Dermis microvascular lymphatic vessel endothelial cell (primary cell): ENCODE data around the gene KRTAP5-6. TPM values are rescaled to one million over a fixed set of nuclear protein-coding genes. Genes with fewer than 3 reads are reported as not detected.

Experiments used
- DNase-seq, 2 donors: peaks; one replicate each; pipeline versions ENCODE4 v3.0.0 to v3.0.0-alpha.2; 2010; ENCODE audit warnings: low read depth in 2 of 2
- total RNA-seq: library from RNA; depleted of rRNA; stranded (reverse); fragments of >200 nt; gene quantifications from 2 replicates; pipeline ENCODE4 v1.2.1, GENCODE V29; 2014

The KRTAP5-6 gene
- total RNA-seq, 1 donor from 2014 or later, result 0.13 TPM

DNA sequence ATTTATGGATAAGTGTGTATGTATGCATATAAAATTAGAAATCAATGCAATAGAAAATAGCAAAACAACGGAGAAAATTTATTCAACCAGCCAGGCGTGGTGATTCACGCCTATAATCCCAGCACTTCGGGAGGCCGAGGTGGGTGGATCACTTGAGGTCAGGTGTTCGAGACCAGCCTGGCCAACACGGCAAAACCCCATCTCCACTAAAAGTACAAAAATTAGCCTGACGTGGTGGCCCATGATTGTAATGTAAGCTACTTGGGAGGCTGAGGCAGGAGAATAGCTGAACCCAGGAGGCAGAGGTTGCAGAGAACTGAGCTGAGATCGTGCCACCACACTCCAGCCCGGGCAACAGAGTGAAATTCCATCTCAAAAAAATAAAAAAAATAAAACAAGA lies 5.5 kb downstream of the KRTAP5-6 start:
- no peak for DNase-seq

DNA sequence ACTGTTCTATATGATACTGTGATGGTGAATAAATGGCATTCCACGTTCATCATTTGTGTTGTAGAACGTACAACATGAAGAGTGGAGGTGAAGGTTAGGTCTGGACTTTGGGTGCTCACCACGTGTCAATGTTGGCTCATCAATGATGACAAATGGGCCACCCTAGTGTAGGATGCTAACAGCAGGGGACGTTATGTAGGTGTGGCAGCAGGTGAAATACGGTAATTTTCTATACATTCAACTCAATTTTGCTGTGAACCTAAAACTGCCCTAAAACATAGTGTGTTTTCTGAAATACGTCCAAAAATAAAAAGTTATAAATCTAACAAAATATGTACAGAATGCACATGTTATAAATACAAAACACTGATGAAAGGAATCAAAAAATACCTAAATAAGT lies 6.2 kb downstream of the KRTAP5-6 start:
- no peak for DNase-seq

DNA sequence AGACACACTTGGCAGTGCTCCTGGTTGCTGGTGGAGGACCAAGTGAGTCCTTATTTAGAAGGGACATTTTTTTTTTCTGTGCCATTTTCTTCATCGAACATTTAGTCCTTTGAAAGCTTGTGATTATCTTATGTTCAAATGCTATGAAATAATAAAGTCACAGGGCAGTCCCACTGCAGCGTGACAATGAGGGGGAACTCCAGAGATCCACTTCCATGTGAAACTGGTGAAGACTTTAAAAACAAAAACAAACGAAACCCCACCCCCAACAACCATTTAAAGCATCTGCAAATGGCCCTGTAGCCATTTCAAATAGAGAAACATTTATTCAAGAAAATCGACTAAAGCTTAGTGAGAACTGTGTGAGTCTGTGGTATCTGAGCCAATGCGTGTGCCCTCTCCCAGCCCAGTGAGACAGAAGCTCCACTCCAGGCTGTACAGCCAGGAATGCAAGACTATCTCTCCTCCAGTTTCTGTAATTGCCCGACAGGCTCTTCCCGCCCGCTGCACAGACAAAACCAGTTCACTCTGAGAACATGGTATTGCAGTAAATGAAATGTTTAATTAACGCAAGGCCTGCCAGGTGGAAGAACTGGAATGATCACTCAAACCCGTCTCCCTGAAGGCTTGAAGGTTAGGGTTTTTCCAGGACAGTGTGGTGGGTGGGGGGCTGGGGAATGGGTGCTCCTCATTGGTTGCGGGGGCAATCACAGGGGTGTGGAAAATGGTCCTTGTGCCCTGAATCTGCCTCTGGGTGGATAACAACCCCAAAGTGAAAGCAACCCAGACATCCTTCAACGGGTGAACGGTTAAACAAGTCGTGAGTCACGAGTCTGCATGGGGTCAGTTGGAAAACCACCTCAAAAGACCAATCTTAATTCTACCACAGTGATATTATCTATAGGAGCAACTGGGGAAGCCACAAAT lies 8.4 kb downstream of the KRTAP5-6 start:
- DNase-seq, result no peak

DNA sequence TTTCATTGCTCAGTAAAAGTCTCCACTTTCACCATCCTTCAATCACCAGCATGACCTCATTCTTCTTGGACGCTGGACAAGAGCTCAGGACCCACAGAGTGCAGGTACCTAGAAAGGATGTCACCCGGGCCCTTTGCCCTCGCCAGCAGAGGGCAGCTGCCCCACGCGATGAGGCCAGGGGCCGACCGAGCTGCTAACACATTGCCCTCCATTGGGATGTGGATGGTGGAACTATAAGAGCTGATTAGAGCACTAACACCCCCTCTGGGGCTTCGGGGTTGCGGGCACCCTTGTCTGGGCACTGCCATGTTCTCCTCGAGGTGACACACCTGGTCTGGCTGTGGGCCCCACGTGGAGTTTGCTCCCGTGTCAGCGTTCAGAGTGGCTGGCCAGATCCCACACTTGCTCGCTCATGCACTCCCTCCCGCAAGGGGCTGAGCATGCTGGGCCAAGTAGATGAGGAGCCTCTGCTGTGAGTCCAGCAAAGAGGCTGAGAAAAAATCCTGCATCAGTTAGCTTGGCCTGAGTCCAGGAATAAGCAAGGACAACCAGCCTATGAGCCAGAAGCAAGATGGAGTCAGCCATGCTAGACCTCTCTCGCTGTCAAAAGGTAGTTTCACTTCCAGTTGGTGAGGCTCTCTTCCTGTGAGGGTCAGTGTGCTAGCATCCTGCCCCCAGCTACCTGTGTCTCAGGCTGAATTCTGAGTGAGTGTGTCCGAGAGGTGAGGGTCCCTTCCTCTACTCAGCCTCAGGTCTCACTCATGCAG lies 9.8 kb downstream of the KRTAP5-6 start:
- no peak for DNase-seq

DNA sequence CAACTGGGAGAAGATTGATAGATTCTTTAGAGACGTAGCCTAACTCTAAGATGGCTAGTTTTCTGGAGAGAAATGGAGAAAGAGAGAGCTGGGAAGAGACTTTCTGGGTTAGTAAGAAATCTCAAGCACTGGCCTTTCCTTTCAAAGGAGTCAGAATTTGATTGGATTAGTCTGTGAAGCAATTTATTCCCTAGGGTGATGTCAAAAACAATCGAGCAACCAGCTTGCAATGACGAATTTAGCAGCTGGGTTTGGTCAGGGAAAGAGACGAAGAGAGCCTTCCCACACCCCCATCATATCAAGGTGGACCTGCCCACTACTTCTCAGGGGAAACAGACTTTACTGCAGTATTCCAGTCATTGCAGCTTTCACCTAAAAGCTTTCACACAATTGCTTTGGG lies 10.8 kb downstream of the KRTAP5-6 start:
- no peak for DNase-seq

DNA sequence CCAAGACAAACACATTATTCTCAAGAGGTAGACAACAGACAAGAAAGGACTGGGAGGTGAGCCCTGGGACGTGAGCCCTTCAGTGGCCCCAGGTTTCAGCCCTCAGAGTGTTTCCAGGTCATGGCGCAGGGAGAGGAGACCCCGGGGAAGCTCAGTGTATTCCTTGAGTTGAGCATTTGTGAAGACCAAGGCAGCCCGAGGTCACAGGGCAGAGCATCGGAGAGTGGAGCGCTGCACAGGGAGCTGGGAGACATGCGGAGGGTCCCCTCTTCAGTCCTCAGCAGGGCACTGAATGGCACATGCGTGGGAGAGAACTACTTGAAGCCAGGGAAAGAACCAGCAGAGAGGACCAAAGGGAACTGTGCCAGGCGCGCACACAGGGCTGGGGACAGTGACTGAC lies 11.7 kb downstream of the KRTAP5-6 start:
- DNase-seq, result no peak

DNA sequence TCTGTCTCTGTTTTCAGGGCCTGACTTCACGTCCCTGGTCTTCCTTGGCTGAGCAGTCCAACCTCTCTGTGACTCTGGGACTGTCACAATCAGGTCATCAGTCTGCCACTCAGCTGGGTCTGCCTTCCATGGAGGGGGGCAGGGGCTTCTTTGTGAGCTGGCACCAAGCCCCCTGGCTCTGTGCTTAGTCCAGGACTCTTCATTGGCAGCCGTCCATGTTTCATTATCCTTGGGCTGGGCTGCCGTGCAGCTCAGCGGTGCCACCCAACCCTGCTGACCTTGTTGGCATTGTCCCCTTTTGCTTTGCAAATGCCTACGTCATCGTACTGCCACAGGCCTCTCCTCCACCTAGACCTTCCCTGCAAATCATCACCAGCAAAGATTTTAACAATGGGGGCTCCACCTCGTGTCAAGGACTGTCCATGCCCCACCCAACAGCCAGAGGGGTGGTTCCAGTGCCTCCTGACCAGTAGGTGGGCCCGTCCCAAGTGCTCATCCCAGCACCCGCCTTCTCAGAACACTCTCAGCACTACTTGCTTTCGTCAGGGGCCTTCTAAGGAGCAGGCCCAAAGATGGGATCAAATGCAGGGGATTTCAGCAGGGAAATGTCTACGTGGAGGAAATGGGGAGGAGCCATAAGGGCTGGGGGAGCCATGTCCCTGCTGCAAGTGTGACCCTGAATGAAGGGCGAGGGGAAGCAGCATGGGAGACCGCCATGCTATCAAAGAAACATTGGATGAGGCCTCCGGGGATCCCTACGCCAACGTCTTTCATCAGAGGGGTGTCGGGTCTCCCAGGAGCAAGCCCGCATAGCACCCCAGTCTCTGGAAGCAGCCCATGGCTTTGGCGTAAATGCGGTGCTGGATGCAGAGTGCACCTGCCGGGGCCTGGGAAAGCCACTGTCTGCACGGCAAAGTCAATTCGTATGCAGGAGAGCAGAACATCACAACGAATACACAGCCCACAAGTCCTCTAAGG lies 18.2 kb downstream of the KRTAP5-6 start:
- DNase-seq, result no peak

DNA sequence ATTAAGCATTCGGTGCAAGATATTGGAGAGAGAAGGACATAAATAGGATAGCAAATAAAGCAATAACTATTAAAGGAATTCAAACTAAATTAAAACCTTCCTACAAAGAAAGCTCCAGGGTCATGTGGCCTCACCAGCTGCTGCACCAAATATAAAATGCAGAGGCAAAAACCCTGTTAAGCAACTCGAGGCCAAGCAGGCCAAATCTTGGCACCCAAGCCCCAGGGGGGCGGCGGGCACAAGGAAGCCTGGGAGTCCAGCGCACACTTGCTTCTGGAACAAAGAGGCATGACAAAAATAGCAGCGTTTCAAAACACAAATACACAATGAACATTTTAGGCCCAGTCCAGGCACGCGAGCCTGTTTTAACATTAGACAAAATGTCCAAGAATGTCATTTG lies 20.8 kb downstream of the KRTAP5-6 start:
- DNase-seq, result no peak

DNA sequence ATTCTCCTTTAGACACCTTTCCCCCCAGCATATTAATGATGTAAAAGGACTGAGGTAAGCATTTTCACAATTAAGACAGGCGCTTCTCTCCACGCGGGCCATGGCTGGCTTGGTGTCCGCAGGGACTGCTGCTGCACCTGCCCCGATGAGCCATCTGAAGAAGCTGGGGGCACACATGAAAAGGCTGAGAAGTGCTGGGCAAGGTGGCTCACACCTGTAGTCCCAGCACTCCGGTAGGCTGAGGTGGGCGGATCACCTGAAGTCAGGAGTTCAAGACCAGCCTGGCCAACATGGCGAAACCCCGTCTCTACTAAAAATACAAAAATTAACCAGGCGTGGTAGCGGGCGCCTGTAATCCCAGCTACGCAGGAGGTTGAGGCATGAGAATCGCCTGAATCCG lies 21.3 kb downstream of the KRTAP5-6 start:
- no peak for DNase-seq

DNA sequence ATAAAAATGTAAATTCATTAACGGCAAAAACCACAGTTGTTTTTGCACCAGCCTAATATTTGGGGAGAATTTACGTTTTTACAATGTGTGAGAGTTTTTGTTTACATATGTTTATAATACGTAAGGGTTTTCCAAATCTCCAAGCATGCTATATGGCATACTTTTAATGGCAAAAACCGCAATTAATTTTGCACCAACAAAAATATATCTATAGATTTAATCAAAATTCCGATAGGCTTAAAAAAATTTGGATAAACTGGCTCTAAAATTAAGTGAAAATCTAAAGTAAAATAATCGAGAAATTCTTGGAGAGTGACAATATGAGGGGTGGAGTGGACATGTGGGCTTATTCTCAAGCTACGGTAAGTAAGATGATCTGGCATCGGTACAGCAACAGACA lies 22.8 kb downstream of the KRTAP5-6 start:
- DNase-seq, result no peak

DNA sequence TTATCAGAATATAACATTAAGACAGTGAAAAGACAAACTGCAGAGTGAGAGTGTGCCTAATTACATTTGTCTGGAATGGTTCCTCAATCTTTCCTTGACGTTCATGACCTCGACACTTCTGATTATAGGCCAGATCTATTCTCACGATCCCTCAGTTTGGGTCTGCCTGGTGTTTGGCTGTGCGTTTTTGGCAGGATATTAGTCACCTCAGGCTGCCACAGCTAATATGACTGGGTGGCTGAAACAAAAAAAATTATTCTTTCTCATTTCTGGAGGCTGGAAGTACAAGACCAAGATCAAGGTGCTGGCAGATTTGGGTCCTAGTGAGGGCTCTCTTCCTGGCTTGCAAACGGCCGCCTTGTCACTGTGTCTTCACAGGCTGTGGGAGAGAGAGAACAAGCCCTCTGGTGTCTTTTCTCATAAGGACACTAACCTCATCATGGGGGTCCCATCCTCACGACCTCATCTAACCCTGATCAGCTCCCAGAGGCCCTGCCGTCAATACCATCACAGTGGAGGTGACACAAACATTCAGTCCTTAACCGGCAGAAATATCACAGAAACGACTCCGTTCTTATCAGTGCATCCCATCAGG lies 30.2 kb downstream of the KRTAP5-6 start:
- no peak for DNase-seq

DNA sequence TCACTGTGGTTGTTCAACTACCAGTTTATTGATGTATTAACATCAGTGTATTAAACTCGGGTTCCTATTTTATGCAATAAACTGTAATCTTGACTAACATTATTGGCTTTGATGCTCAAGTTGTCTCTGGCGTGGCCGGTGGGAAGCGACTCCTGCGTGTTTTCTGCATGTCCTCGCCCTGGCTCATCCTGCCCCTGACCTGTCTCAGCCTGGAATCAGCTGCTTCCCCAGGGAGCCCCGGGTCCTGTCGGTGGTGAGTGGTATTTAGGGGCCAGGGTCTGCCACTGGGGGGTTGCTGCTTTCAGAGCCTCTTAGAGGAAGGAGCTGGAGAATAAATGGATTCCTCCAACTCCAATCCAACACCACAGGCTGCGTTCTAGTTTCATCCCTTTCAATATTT lies 30.9 kb downstream of the KRTAP5-6 start:
- DNase-seq, result no peak

DNA sequence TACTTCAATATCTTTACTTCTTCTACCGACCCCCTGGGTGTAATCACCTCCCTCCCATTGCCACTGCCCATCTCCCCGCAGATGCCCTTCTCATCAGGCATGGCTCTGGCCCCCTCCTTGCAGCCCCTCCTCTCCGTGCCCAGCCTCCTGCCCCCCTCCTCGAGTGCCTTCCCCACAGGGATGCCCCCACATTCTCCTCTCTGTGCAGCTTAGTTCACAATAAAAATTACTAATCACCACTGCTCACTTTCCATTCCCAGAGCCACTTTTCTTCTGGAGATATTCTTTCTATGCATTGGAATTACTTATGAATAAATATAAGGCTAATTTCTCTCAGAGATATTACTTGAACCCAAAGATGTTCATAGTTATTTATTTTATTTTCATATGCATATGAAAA lies 31.3 kb downstream of the KRTAP5-6 start:
- no peak for DNase-seq

DNA sequence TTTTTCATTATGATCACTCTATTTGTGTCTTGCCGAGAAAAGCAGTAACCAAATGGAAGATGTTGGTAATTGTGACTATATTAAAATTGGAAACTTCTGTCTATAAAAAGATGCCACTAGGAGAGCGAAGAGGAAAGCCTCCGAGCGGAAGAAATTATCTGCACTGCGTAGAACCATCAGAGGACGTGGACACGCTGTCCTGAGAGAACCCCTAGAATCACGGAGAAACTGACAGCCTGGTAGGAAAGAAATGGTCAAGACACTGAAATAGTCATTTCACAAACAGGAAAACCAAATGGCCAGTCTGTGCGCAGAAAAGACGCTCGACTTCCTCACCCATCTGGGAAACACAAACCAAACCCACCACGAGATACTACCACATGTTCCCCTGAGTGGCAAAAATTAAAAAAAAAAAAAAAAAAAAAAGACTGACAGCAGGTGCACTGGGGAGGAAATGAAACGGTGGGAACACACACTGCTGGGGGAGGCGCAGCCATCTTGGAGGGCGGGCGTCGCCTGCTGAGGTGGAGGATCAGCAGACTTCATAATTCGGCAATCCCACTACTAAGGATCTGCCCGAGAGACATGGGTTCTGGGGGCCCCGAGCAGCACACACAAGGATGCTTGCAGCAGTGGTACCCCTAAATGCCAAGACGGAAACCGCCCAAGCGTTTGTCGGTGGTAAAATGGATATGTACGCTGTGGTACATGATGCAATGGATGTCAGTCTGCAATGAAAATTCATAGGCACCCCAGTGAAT lies 32.1 kb downstream of the KRTAP5-6 start:
- no peak for DNase-seq

DNA sequence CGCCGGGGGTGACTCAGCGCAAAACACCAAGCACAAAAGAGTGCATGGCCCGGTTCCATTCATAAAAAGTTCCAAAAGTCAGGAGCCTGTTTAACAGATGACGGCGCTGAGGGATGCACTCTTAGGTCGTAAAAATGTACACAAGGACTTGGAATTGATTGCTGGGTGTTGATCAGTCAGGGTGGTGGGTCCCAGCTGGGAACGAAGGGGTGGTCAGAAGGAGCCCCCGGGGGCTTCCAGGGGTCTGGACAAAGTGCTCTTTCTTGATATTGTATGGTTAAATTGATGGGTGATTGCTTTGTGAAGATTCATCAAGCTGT lies 32.7 kb downstream of the KRTAP5-6 start:
- no peak for DNase-seq

DNA sequence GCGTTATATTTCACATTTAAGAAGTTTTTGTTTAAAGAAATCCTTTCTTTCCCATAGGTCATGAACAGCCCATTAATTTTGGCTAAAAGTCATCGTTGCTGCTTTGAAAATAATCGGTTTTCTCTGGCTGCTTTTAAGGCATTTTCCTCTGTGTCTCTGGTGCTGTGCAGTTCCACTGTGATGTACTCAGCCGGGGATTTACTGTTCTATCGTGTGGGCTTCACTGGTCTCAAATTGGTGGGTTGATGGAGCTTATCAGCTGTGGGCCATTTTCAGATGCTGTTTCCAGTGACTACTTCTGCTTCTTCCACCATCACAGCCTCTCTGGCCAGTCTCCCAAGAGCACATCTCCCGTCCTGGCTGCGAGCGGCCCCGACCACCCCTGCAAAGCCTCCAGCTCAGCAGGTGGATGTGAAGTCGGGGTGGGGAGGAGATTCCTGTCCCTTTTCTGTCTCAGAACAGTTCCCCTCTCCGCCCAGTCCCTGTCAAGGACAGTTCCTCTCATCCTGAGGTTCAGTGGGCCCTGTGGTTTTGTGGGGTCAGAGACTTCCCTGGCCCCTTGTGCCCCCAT lies 33.1 kb downstream of the KRTAP5-6 start:
- no peak for DNase-seq

DNA sequence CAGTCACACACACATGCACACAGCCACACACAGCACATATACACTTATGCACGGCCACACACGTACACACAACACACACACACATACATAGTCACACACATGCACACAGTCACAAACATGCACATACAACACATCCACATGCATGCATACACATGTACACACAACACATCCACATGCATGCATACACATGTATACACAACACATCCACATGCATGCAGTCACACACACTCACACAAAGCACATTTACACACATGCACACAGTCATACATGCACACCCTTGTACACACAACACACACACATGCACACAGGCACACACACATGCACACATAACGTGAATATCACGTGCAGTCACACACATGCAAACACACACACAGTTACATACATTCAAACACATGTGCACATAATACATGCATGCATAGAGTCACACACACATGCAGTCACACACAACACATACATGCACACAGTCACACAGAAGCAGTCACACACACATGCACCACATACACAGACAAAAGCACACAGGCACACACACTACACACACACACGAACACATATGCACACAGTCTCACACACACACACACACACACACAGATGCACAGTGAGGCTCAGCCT lies 34.6 kb downstream of the KRTAP5-6 start:
- no peak for DNase-seq

DNA sequence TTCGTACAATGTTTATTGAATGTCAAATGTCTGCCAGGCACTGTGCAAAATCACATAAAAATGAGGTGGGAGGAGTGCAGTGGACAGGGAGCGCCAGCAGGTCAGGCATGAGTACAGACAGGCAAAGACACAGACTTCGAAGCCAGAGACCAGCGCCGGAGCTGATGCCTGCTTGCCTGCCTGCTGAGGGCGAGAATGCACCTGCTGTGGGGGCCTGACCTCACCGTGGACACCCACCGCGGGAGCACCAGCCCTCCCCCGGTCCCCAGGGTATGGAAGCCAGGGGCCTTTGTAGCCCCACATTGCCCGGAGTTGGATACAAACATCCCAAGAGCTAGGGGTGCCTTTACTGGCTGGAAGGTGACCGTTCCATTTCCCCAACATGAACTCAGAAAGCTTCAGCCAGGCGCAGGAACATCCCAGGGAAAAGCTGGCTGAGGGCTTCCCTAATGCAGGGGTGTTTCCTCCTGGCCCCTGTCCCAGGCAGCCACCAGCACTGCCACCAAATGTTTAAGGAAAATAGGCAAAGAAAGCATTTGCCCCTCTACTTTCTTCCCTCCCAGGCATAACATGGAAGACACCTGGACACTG lies 35.5 kb downstream of the KRTAP5-6 start:
- no peak for DNase-seq

DNA sequence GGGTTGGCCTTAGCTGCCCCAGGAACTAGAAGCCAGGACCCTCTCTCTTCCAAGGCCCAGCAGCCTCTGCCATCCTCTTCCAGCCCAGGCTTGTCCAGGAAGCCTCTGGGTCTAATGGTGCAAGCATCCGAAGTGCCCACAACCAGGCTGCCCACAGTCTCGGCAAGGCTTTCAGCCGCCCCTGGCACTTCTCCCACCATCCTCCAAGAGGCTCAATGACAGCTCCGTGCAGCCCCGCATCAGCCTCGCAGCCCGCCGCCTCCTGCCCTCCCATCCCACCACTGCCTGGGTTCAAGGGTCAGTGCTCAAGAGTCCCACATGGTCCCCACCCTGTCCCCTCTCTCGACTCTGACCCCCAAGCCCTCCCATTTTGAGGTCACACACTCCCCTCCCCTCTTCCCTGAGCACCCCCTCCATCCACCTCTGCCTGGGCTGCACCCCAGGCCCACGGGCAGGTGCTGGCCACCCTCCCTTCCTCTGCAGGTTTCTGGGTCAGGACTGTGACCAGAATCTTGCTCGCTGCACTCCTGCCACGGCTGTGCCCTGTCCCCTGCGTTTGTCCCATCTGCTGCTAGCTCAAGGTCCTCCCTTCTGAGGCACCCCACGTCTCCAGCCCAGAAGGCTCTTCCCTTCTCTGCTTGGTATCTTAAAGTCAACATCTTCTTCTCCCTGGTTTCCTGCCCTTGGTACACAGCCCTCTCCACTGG lies 36.2 kb downstream of the KRTAP5-6 start:
- no peak for DNase-seq
